ENCODE results near the gene HAGHL. TPM values are rescaled to one million over a fixed set of nuclear protein-coding genes. Genes with fewer than 3 reads are reported as not detected.
A peak's percentile ranks its signal among the peaks of the same experiment; 100 is the strongest.

HAGHL gene
- polyA plus RNA-seq, 2 donors: 1.6 to 3.4 TPM

DNA sequence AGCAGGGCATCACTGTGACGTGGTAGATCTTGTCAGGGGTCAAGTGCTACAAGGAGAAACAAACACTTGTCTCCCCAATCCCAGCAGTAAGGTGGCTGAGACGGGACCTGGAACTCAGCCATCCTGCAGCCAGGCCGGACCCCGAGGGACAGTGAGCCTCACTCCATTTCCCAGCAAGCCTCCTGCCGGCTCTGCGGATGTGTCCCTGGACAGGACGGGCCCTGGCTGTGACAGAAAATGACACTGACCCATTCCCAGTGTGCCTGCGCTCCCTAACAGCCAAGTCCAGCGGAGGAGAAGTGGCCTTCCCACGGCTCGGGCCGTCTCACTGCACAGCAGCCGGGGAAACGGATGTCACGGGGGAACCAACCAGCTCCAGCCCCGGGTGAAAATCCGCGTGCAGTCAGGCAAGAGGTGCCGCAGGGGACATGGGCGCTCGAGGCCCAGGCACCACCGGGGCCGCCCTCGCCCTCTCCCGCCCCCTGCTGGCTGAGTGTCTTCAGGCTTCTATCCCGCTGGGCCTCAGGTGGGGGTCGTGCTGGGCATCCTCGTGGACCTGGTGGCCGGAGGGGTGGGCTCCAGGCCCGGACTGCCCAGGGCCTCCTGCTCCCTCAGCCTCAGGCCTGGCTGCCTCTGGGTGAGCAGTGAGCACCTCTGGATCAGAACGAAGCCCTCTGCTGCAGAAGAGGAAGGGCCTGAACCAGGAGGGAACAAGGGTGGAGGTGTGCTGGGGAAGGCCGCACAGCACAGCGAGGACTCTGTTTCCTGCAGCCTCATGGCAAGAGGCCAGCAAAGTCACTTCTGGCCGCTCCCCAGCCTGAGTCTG, 6.7 kb downstream of the HAGHL start:
- H3K4me3 ChIP-seq (ENCODE audit: low read depth in 1 of 2, low read length in 2 of 2): no peak overlapping the region
- WGBS, 2 donors: 85 to 86% methylated on average over 34 of the region's 34 CpGs
- H3K27ac ChIP-seq (ENCODE audit: low read depth in 2 of 2, low read length in 1 of 2): no peak overlapping the region
- H3K27me3 ChIP-seq (ENCODE audit: control insufficient read depth in 1 of 2, insufficient read depth in 2 of 2, low read length in 2 of 2): peaks cover 0 to under 1% of the 10 kb centered on the region in 2 donors
- peaks cover 0 to 64% of the 10 kb centered on the region in 2 donors for H3K36me3 ChIP-seq (ENCODE audit: control insufficient read depth in 2 of 2, insufficient read depth in 2 of 2, low read length in 1 of 2)
- peaks cover under 1 to 5% of the 10 kb centered on the region in 2 donors for H3K4me1 ChIP-seq (ENCODE audit: control insufficient read depth in 2 of 2, insufficient read depth in 2 of 2, low read length in 1 of 2)
- H3K9me3 ChIP-seq (ENCODE audit: control insufficient read depth in 2 of 2, insufficient read depth in 1 of 2, low read depth in 1 of 2, low read length in 1 of 2): no peaks in the 10 kb centered on the region

GRCh38 chr16:734208-734980, 7.5 kb downstream of the HAGHL start:
- 90 to 92% methylated on average over 49 of the region's 49 CpGs for WGBS, 2 donors
- H3K27me3 ChIP-seq (ENCODE audit: control insufficient read depth in 1 of 2, insufficient read depth in 2 of 2, low read length in 2 of 2): no peaks in the 10 kb centered on the region
- H3K36me3 ChIP-seq (ENCODE audit: control insufficient read depth in 2 of 2, insufficient read depth in 2 of 2, low read length in 1 of 2): peaks cover 0 to 64% of the 10 kb centered on the region in 2 donors

DNA sequence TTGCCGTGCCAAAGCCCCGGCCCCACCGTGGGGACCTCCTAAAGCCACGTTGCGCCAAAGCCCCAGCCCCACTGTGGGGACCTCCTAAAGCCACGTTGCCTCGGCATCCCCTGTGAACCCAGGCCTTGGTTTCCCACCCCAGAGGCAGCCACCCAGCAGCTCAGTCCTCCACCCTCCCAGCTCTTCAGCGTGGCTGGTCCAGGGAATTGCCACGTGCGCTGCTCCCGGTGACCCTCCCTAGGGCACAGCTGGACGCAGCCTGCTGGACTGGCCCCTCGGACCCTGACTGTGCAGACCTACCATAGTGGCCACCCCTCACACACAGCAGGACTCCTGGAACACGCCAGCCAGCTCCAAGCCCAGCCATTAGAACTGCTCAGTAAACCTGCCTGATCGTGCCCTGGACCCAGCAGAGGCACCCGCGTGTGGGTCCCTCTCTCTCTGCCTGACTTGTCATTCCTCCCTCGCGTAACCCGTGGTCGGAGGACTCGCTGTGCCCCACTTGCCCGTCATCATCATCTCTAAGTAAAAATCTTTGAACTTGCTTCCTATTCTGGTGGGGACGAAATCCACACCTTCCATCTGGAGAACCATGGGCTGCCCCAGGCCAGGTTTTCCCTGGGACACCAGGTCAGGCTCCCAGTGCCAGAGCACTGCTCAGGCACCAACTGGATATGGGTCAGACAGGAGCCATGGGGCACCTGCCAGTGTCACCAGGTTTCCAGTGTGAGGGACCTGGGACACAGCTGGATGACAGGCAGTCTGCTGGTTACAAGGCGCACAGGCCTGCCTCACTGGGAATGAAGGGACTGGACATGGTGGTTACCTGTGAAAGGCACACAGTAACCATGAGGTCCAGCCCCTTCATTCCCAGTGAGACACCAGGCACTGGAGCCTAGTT, 8.3 kb downstream of the HAGHL start:
- no peak overlapping the region for H3K4me3 ChIP-seq (ENCODE audit: low read depth in 1 of 2, low read length in 2 of 2)
- peaks cover 0 to 7% of the 10 kb centered on the region in 2 donors for H3K4me1 ChIP-seq (ENCODE audit: control insufficient read depth in 2 of 2, insufficient read depth in 2 of 2, low read length in 1 of 2)
- 93% methylated on average over 25 of the region's 25 CpGs for WGBS, 2 donors
- no peak overlapping the region for H3K27ac ChIP-seq (ENCODE audit: low read depth in 2 of 2, low read length in 1 of 2)
- H3K36me3 ChIP-seq (ENCODE audit: control insufficient read depth in 2 of 2, insufficient read depth in 2 of 2, low read length in 1 of 2): peaks cover 0 to 64% of the 10 kb centered on the region in 2 donors
- H3K27me3 ChIP-seq (ENCODE audit: control insufficient read depth in 1 of 2, insufficient read depth in 2 of 2, low read length in 2 of 2): no peaks in the 10 kb centered on the region
- H3K9me3 ChIP-seq (ENCODE audit: control insufficient read depth in 2 of 2, insufficient read depth in 1 of 2, low read depth in 1 of 2, low read length in 1 of 2): no peaks in the 10 kb centered on the region

More at GRCh38 chr16:734208-734980, 7.5 kb downstream of the HAGHL start:
- no peaks in the 10 kb centered on the region for H3K4me1 ChIP-seq (ENCODE audit: control insufficient read depth in 2 of 2, insufficient read depth in 2 of 2, low read length in 1 of 2)
- H3K9me3 ChIP-seq (ENCODE audit: control insufficient read depth in 2 of 2, insufficient read depth in 1 of 2, low read depth in 1 of 2, low read length in 1 of 2): no peaks in the 10 kb centered on the region
- H3K4me3 ChIP-seq (ENCODE audit: low read depth in 1 of 2, low read length in 2 of 2): no peak overlapping the region
- no peak overlapping the region for H3K27ac ChIP-seq (ENCODE audit: low read depth in 2 of 2, low read length in 1 of 2)

- Histone ChIP-seq H3K27ac (ENCODE audit: low read depth in 2 of 2, low read length in 1 of 2) (no peak overlapping the region), H3K4me3 (ENCODE audit: low read depth in 1 of 2, low read length in 2 of 2) (no peak overlapping the region), H3K36me3 (ENCODE audit: control insufficient read depth in 2 of 2, insufficient read depth in 2 of 2, low read length in 1 of 2) (peaks cover 0 to 60% of the 10 kb centered on the region in 2 donors), H3K9me3 (ENCODE audit: control insufficient read depth in 2 of 2, insufficient read depth in 1 of 2, low read depth in 1 of 2, low read length in 1 of 2) (no peaks in the 10 kb centered on the region), H3K4me1 (ENCODE audit: control insufficient read depth in 2 of 2, insufficient read depth in 2 of 2, low read length in 1 of 2) (peaks cover 0 to 10% of the 10 kb centered on the region in 2 donors), H3K27me3 (ENCODE audit: control insufficient read depth in 1 of 2, insufficient read depth in 2 of 2, low read length in 2 of 2) (no peaks in the 10 kb centered on the region)
- 76 to 83% methylated on average over 13 of the region's 13 CpGs for WGBS, 2 donors
These were observed 9.1 kb downstream of the HAGHL start for GRCh38 chr16:735982-736453.

DNA sequence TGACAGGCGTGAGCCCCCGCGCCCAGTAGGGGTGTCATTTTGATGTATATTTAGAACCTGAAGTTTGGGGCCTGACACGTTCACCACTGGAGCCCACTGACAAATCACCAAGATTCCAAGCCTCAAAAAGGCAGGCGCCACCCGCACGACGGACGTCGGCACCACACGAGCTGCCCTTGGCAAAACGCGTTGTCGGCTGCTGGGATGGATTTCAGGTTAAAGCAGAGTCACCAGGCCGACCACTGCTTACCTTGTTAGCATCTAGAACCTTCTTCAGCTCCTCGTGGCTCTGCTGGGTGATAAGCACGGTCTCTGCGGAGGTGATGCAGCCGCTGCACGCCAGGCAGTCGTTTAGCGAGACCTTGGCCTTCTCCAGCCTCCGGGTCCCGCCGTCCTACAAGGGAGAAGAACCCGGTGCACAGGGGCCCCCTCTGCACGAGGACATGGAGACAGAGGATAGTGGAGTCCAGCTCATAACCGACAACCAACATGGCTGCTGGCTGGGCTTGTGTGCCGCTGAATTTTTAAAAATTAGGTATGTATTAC, 10.1 kb downstream of the HAGHL start:
- H3K4me1 ChIP-seq (ENCODE audit: control insufficient read depth in 2 of 2, insufficient read depth in 2 of 2, low read length in 1 of 2): peaks cover 0 to 10% of the 10 kb centered on the region in 2 donors
- H3K27ac ChIP-seq (ENCODE audit: low read depth in 2 of 2, low read length in 1 of 2): no peak overlapping the region
- H3K36me3 ChIP-seq (ENCODE audit: control insufficient read depth in 2 of 2, insufficient read depth in 2 of 2, low read length in 1 of 2): peaks cover 0 to 52% of the 10 kb centered on the region in 2 donors
- WGBS, 2 donors: 95 to 97% methylated on average over 29 of the region's 29 CpGs
- no peaks in the 10 kb centered on the region for H3K27me3 ChIP-seq (ENCODE audit: control insufficient read depth in 1 of 2, insufficient read depth in 2 of 2, low read length in 2 of 2)
- H3K9me3 ChIP-seq (ENCODE audit: control insufficient read depth in 2 of 2, insufficient read depth in 1 of 2, low read depth in 1 of 2, low read length in 1 of 2): no peaks in the 10 kb centered on the region
- no peak overlapping the region for H3K4me3 ChIP-seq (ENCODE audit: low read depth in 1 of 2, low read length in 2 of 2)

- Histone ChIP-seq H3K4me1 (ENCODE audit: control insufficient read depth in 2 of 2, insufficient read depth in 2 of 2, low read length in 1 of 2) (peaks cover 0 to 10% of the 10 kb centered on the region in 2 donors), H3K4me3 (ENCODE audit: low read depth in 1 of 2, low read length in 2 of 2) (peak overlapping the region; percentile 79 to 92), H3K27me3 (ENCODE audit: control insufficient read depth in 1 of 2, insufficient read depth in 2 of 2, low read length in 2 of 2) (no peaks in the 10 kb centered on the region), H3K27ac (ENCODE audit: low read depth in 2 of 2, low read length in 1 of 2) (no peak overlapping the region), H3K9me3 (ENCODE audit: control insufficient read depth in 2 of 2, insufficient read depth in 1 of 2, low read depth in 1 of 2, low read length in 1 of 2) (no peaks in the 10 kb centered on the region), H3K36me3 (ENCODE audit: control insufficient read depth in 2 of 2, insufficient read depth in 2 of 2, low read length in 1 of 2) (peaks cover 0 to 31% of the 10 kb centered on the region in 2 donors)
- 40 to 42% methylated on average over 36 to 38 of the region's 38 CpGs for WGBS, 2 donors
These were observed 12.9 kb downstream of the HAGHL start for GRCh38 chr16:739560-740458.

- Histone ChIP-seq H3K27ac (ENCODE audit: low read depth in 2 of 2, low read length in 1 of 2) (peak overlapping the region; percentile 22 to 69), H3K4me3 (ENCODE audit: low read depth in 1 of 2, low read length in 2 of 2) (peak overlapping the region; percentile 79 to 92), H3K36me3 (ENCODE audit: control insufficient read depth in 2 of 2, insufficient read depth in 2 of 2, low read length in 1 of 2) (peaks cover 0 to 25% of the 10 kb centered on the region in 2 donors), H3K9me3 (ENCODE audit: control insufficient read depth in 2 of 2, insufficient read depth in 1 of 2, low read depth in 1 of 2, low read length in 1 of 2) (no peaks in the 10 kb centered on the region), H3K27me3 (ENCODE audit: control insufficient read depth in 1 of 2, insufficient read depth in 2 of 2, low read length in 2 of 2) (no peaks in the 10 kb centered on the region), H3K4me1 (ENCODE audit: control insufficient read depth in 2 of 2, insufficient read depth in 2 of 2, low read length in 1 of 2) (peaks cover 0 to 10% of the 10 kb centered on the region in 2 donors)
- 0 to 1% methylated on average over 17 to 22 of the region's 22 CpGs for WGBS, 2 donors
These were observed 13.5 kb downstream of the HAGHL start for GRCh38 chr16:740459-740763.

DNA sequence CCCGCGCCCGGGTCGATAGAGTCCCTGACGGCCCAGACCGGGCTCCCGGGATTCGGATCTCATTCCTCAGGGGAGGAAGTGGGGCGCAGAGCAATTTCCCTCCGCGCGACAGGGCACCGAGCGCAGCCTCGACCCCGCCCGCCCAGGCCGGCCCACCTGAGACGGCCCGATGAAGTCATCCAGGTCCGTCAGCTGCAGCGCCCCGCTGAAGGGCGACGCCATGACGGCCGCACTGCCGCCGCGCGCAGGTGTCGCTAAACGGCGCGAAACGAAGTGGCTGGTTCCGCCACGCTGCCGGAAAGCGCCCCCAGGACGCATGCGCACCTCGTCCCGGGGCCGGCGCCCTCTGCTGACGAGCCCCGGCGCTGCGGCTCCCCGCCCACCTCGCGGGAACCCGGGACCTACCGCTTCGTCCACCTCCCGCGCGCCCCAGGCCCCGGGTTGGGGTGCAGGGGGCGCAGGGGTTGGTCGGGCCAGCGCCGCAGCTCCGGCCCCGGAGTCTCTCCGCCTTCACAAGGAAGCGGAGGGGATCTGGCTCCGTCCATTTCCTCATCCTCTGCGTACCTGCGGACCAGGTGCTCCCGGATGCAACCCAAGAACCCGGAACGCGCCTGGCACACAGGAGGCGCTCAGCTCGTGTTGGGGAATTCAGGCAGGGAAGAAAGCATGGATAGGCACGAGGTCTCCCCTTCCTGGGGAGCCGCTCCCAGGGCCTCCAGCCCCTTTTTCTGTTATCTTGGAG, 14.0 kb downstream of the HAGHL start, which contains the start of gene CIAO3:
Gene CIAO3 (minus strand): TSS at position 234 of the 742 bp plus-strand sequence. CDS start 12 bp downstream, at position 222.
- no peaks in the 10 kb centered on the region for H3K27me3 ChIP-seq (ENCODE audit: control insufficient read depth in 1 of 2, insufficient read depth in 2 of 2, low read length in 2 of 2)
- peak within 1 kb of the TSS; percentile 79 to 92 for H3K4me3 ChIP-seq (ENCODE audit: low read depth in 1 of 2, low read length in 2 of 2)
- 0 to 1% methylated on average over 77 to 79 of the region's 79 CpGs for WGBS, 2 donors
- peaks cover 0 to 21% of the 10 kb centered on the region in 2 donors for H3K36me3 ChIP-seq (ENCODE audit: control insufficient read depth in 2 of 2, insufficient read depth in 2 of 2, low read length in 1 of 2)
- no peaks in the 10 kb centered on the region for H3K9me3 ChIP-seq (ENCODE audit: control insufficient read depth in 2 of 2, insufficient read depth in 1 of 2, low read depth in 1 of 2, low read length in 1 of 2)
- H3K27ac ChIP-seq (ENCODE audit: low read depth in 2 of 2, low read length in 1 of 2): peak within 1 kb of the TSS; percentile 45 to 72
- H3K4me1 ChIP-seq (ENCODE audit: control insufficient read depth in 2 of 2, insufficient read depth in 2 of 2, low read length in 1 of 2): peaks cover 0 to 10% of the 10 kb centered on the region in 2 donors
